OCI-LY3 (cell line): ENCODE results near the gene SAMD9.
"Not testable (repeated sequence)": the region's sequence is repeated elsewhere in the genome, so short reads cannot be mapped to it uniquely, and the experiment has no call there.

ENCODE experiments used
- H2AFZ ChIP-seq: fragments of 200-600, 300-600 bp; shearing (Covaris generic); 2 replicates; pipeline ENCODE4 v1.6.0; 2014; ENCODE audit warnings: antibody characterized with exemption, low read depth, low read length
- H3K27ac ChIP-seq: fragments of 200-600, 300-600 bp; sonication (generic); 2 replicates; pipeline ENCODE4 v1.5.1; 2014; ENCODE audit warnings: mild to moderate bottlenecking, low read length, moderate library complexity, mixed read lengths
- H3K27me3 ChIP-seq: fragments of 200-600, 300-600 bp; sonication (generic); 2 replicates; pipeline ENCODE4 v1.6.1; 2014; ENCODE audit warnings: low read depth, low read length, mixed read lengths
- H3K36me3 ChIP-seq: fragments of 200-600, 300-600 bp; sonication (generic); replicated peaks from 2 replicates; pipeline ENCODE3; 2014; ENCODE audit warnings: low read depth, low read length, mixed read lengths
- H3K4me1 ChIP-seq: fragments of 300-600, 200-600 bp; sonication (generic); 2 replicates; pipeline ENCODE4 v1.6.1; 2014; ENCODE audit warnings: low read length, mixed read lengths
- H3K4me2 ChIP-seq: fragments of 200-600, 300-600 bp; sonication (generic); 2 replicates; pipeline ENCODE4 v1.6.1; 2014; ENCODE audit warnings: low read length, mixed read lengths
- H3K4me3 ChIP-seq: fragments of 300-600, 200-600 bp; sonication (generic); 2 replicates; pipeline ENCODE4 v1.5.1; 2014; ENCODE audit warnings: antibody characterized with exemption, mild to moderate bottlenecking, low read length, moderate library complexity
- H3K79me2 ChIP-seq: fragments of 300-600, 200-600 bp; shearing (Covaris generic); 2 replicates; pipeline ENCODE4 v1.6.1; 2014; ENCODE audit warnings: mild to moderate bottlenecking, low read length, mixed read lengths
- H3K9ac ChIP-seq: fragments of 300-600, 200-600 bp; shearing (Covaris generic); 2 replicates; pipeline ENCODE4 v1.6.0; 2014; ENCODE audit warnings: mild to moderate bottlenecking, low read length, moderate library complexity
- H3K9me3 ChIP-seq: fragments of 200-600, 300-600 bp; shearing (Covaris generic); 2 replicates; pipeline ENCODE4 v1.6.1; 2014; ENCODE audit warnings: low read length, mixed read lengths; ENCODE audit not compliant: insufficient read depth
- H4K20me1 ChIP-seq: fragments of 200-600, 300-600 bp; sonication (generic); 2 replicates; pipeline ENCODE4 v1.6.1; 2016; ENCODE audit warnings: low read length, mixed read lengths; ENCODE audit not compliant: insufficient read depth
- EZH2phosphoT487 ChIP-seq: fragments of 200-600 bp; shearing (Covaris generic); IDR thresholded peaks from 2 replicates; pipeline ENCODE4 v1.6.1; 2018; ENCODE audit warnings: antibody characterized with exemption, mixed run types, low read depth
- TF ChIP-seq, protein P1 (sequence below): fragments of 200-600, 300-600 bp; sonication (generic); IDR thresholded peaks from 2 replicates; pipeline ENCODE4 v1.5.1; 2014; ENCODE audit warnings: antibody characterized with exemption, low read length, low read depth

SAMD9 gene

GRCh38 chr7:93138576-93138975 is 20.8 kb upstream of the SAMD9 start:
- peaks cover 16% of the 10 kb centered on the region; the same call in 1 of the 2 replicates for H3K9me3 ChIP-seq
- H2AFZ ChIP-seq = no peak overlapping the region
- peaks cover 88% of the 10 kb centered on the region for H3K36me3 ChIP-seq
- H4K20me1 ChIP-seq = no peaks in the 10 kb centered on the region
- no peaks in the 10 kb centered on the region for H3K27me3 ChIP-seq
- H3K9ac ChIP-seq = no peak overlapping the region
- H3K4me1 ChIP-seq = no peaks in the 10 kb centered on the region
- TF ChIP-seq EZH2phosphoT487 = no peak
- TF ChIP-seq, protein P1, sequence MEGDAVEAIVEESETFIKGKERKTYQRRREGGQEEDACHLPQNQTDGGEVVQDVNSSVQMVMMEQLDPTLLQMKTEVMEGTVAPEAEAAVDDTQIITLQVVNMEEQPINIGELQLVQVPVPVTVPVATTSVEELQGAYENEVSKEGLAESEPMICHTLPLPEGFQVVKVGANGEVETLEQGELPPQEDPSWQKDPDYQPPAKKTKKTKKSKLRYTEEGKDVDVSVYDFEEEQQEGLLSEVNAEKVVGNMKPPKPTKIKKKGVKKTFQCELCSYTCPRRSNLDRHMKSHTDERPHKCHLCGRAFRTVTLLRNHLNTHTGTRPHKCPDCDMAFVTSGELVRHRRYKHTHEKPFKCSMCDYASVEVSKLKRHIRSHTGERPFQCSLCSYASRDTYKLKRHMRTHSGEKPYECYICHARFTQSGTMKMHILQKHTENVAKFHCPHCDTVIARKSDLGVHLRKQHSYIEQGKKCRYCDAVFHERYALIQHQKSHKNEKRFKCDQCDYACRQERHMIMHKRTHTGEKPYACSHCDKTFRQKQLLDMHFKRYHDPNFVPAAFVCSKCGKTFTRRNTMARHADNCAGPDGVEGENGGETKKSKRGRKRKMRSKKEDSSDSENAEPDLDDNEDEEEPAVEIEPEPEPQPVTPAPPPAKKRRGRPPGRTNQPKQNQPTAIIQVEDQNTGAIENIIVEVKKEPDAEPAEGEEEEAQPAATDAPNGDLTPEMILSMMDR = no peak
- H3K4me3 ChIP-seq = no peak overlapping the region
- H3K79me2 ChIP-seq = no peaks in the 10 kb centered on the region
- H3K27ac ChIP-seq = no peak overlapping the region
- H3K4me2 ChIP-seq = no peak overlapping the region

GRCh38 chr7:93133005-93133404 is 15.2 kb upstream of the SAMD9 start:
- Histone ChIP-seq H3K4me3 (no peak overlapping the region), H2AFZ (no peak overlapping the region), H3K4me1 (no peaks in the 10 kb centered on the region), H3K27me3 (no peaks in the 10 kb centered on the region), H3K4me2 (no peak overlapping the region), H3K27ac (no peak overlapping the region), H3K9ac (no peak overlapping the region), H3K36me3 (peaks cover 57% of the 10 kb centered on the region), H3K9me3 (peaks cover 19% of the 10 kb centered on the region; the same call in 1 of the 2 replicates), H4K20me1 (no peaks in the 10 kb centered on the region), H3K79me2 (no peaks in the 10 kb centered on the region)
- TF ChIP-seq EZH2phosphoT487 = no peak
- TF ChIP-seq, protein P1 = no peak

- Histone ChIP-seq H3K4me3 (no peak overlapping the region), H3K4me1 (no peaks in the 10 kb centered on the region), H3K27me3 (no peaks in the 10 kb centered on the region), H3K9me3 (peaks cover 21% of the 10 kb centered on the region; the same call in 1 of the 2 replicates), H3K79me2 (no peaks in the 10 kb centered on the region), H3K36me3 (peaks cover 53% of the 10 kb centered on the region), H2AFZ (no peak overlapping the region), H3K9ac (no peak overlapping the region), H3K4me2 (no peak overlapping the region), H3K27ac (no peak overlapping the region), H4K20me1 (no peaks in the 10 kb centered on the region)
- TF ChIP-seq, protein P1 = no peak
- TF ChIP-seq EZH2phosphoT487 = no peak
Observed at GRCh38 chr7:93132216-93132615, 14.4 kb upstream of the SAMD9 start.

GRCh38 chr7:93126954-93127353 is 9.2 kb upstream of the SAMD9 start:
- not testable (repeated sequence) for H3K4me1 ChIP-seq, H4K20me1 ChIP-seq, H3K9me3 ChIP-seq, H3K9ac ChIP-seq, H3K4me2 ChIP-seq, H3K27ac ChIP-seq, H3K27me3 ChIP-seq, H3K79me2 ChIP-seq, H2AFZ ChIP-seq, H3K36me3 ChIP-seq, H3K4me3 ChIP-seq

GRCh38 chr7:93123532-93123931 is 5.8 kb upstream of the SAMD9 start:
- not testable (repeated sequence) for H3K79me2 ChIP-seq, H3K4me1 ChIP-seq, H3K9me3 ChIP-seq, H3K36me3 ChIP-seq, H2AFZ ChIP-seq, H3K4me2 ChIP-seq, H3K9ac ChIP-seq, H4K20me1 ChIP-seq, H3K27me3 ChIP-seq, H3K4me3 ChIP-seq, H3K27ac ChIP-seq
